Osteoblast (primary cell): ENCODE measurements around the gene SPACA4. TPM values are rescaled to one million over a fixed set of nuclear protein-coding genes. Genes with fewer than 3 reads are reported as not detected.

Experiments
- DNase-seq: peaks from one replicate; pipeline ENCODE4 v3.0.0; 2011; ENCODE audit warnings: low spot score, mixed read lengths; ENCODE audit not compliant: insufficient read length; ENCODE audit errors: missing footprints
- H2AFZ ChIP-seq: 2 replicates; pipeline ENCODE4 v1.6.0; 2011; ENCODE audit warnings: mild to moderate bottlenecking, low read length
- H3K27ac ChIP-seq: 2 replicates; pipeline ENCODE4 v1.5.1; 2011; ENCODE audit warnings: mild to moderate bottlenecking, low read depth, low read length, moderate library complexity
- H3K27me3 ChIP-seq: 2 replicates; pipeline ENCODE4 v1.6.0; 2012; ENCODE audit warnings: mild to moderate bottlenecking, control low read depth, inconsistent platforms, low read length, moderate library complexity; ENCODE audit not compliant: insufficient read depth
- H3K36me3 ChIP-seq: 2 replicates; pipeline ENCODE4 v1.5.1; 2011; ENCODE audit warnings: mild to moderate bottlenecking, low read length, control low read depth, moderate library complexity; ENCODE audit not compliant: insufficient read depth
- H3K4me1 ChIP-seq: 2 replicates; pipeline ENCODE4 v1.5.1; 2011; ENCODE audit warnings: mild to moderate bottlenecking, low read length, control low read depth, moderate library complexity; ENCODE audit not compliant: insufficient read depth
- H3K4me2 ChIP-seq: 2 replicates; pipeline ENCODE4 v1.6.0; 2011; ENCODE audit warnings: mild to moderate bottlenecking, low read length; ENCODE audit not compliant: insufficient read depth
- H3K4me3 ChIP-seq: fragments of 200-600 bp; sonication (generic); 3 replicates; pipeline ENCODE4 v1.5.1; 2012; ENCODE audit warnings: mild to moderate bottlenecking, low read length, inconsistent platforms; ENCODE audit not compliant: insufficient read depth
- H3K79me2 ChIP-seq: 2 replicates; pipeline ENCODE4 v1.6.0; 2012; ENCODE audit warnings: mild to moderate bottlenecking, low read length, control low read depth, inconsistent platforms; ENCODE audit not compliant: insufficient read depth
- H3K9me3 ChIP-seq: 2 replicates; pipeline ENCODE4 v1.5.1; 2011; ENCODE audit warnings: low read depth, low read length, control low read depth
- H4K20me1 ChIP-seq: 2 replicates; pipeline ENCODE4 v1.6.0; 2012; ENCODE audit warnings: mild to moderate bottlenecking, low read length, control low read depth; ENCODE audit not compliant: insufficient read depth
- total RNA-seq: library from RNA; depleted of rRNA; stranded (reverse); fragments of >200 nt; gene quantifications from 2 replicates; pipeline ENCODE4 v1.2.3, GENCODE V29; 2012
- TF ChIP-seq, protein P1 (sequence below): IDR thresholded peaks from 2 replicates; pipeline ENCODE4 v1.5.1; 2011; ENCODE audit warnings: mild to moderate bottlenecking, low read depth, low read length, moderate library complexity; ENCODE audit errors: extremely low read depth

The SPACA4 gene
- total RNA-seq, 1 donor: not detected

DNA sequence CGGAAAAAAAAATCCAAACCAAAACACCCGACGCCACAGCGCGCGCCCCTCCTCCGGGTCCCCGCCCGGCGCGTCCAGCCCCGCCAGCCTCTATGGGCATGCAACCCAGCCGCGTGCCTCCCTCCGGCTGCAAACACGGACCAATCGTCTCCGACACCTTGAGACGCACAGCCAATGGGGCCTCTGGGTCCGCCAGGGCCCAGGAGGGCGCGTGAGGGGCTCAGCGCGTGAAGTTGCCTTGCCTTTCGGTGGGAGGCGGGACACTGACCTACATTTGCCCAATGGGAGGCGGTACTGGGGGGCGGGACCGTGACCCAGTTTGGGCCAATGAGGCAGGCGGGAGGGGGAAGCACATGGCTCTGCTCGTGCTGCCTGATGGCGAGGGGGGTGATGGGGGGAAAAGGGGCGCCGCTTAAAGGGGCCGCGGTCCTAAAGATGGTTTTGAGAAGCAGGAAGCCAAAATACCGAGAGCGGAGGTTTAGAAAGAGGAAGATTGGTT is 31.0 kb downstream of the SPACA4 start:
- H4K20me1 ChIP-seq: no peaks in the 10 kb centered on the region
- H3K4me1 ChIP-seq: peaks cover 51% of the 10 kb centered on the region
- peak overlapping the region; percentile 70 for H3K4me3 ChIP-seq
- TF ChIP-seq, protein P1, sequence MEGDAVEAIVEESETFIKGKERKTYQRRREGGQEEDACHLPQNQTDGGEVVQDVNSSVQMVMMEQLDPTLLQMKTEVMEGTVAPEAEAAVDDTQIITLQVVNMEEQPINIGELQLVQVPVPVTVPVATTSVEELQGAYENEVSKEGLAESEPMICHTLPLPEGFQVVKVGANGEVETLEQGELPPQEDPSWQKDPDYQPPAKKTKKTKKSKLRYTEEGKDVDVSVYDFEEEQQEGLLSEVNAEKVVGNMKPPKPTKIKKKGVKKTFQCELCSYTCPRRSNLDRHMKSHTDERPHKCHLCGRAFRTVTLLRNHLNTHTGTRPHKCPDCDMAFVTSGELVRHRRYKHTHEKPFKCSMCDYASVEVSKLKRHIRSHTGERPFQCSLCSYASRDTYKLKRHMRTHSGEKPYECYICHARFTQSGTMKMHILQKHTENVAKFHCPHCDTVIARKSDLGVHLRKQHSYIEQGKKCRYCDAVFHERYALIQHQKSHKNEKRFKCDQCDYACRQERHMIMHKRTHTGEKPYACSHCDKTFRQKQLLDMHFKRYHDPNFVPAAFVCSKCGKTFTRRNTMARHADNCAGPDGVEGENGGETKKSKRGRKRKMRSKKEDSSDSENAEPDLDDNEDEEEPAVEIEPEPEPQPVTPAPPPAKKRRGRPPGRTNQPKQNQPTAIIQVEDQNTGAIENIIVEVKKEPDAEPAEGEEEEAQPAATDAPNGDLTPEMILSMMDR: no peak
- no peaks in the 10 kb centered on the region for H3K36me3 ChIP-seq
- peak overlapping the region; percentile 73 for H3K4me2 ChIP-seq
- H3K27me3 ChIP-seq: peaks cover 5% of the 10 kb centered on the region
- peak; percentile 100 for DNase-seq
- peak overlapping the region; percentile 85 for H2AFZ ChIP-seq
- H3K79me2 ChIP-seq: no peaks in the 10 kb centered on the region
- H3K9me3 ChIP-seq: no peaks in the 10 kb centered on the region
- H3K27ac ChIP-seq: peak overlapping the region; percentile 47

DNA sequence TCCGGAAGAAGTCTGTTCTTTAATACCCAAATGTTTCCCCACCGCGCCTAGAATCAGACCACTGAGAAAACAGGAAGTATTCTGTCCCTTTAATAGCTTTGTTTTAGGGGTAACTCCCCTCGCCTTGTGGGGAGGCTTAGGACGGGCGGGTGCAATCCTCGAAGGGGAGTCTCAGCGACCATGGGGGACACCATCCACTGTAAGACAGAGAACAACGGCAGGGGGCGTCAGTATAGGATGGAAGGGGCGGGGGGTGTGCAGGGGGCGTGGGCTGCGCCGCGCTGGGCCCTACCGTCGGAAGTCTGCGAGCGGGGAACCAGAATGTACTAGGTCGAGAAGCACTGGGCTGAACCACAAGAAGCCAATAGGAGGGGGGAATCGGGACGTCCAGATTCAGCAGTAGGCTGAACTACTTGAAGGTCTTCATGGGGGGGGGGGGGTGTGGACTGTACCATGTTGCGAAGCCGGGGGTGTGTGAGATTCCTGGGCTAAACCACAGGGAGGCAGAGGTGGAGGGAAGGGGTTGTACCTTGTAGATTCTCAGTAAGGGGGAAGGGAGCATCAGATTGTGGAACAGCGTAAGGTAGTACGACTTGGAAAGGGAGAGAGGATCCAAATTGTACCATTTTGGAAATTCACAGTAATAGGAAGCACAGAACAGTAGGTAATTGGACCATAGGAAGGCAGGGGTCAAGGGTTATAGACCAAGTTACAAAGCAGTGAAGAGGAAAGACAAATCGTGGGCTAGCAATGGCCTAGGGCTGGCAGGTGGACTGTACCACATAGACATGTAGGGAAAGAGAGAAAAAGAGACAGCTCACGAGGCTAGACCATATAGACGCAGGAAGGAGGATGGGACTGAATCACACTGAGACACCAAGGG is 31.6 kb downstream of the SPACA4 start:
- peak; percentile 99 for DNase-seq
- Histone ChIP-seq H3K36me3 (no peaks in the 10 kb centered on the region), H3K27me3 (peaks cover 5% of the 10 kb centered on the region), H4K20me1 (no peaks in the 10 kb centered on the region), H3K9me3 (no peaks in the 10 kb centered on the region), H3K79me2 (no peaks in the 10 kb centered on the region), H2AFZ (peak overlapping the region; percentile 90), H3K4me3 (peak overlapping the region; percentile 70), H3K4me1 (peaks cover 45% of the 10 kb centered on the region), H3K27ac (peak overlapping the region; percentile 47), H3K4me2 (peak overlapping the region; percentile 73)
- TF ChIP-seq, protein P1: no peak

DNA sequence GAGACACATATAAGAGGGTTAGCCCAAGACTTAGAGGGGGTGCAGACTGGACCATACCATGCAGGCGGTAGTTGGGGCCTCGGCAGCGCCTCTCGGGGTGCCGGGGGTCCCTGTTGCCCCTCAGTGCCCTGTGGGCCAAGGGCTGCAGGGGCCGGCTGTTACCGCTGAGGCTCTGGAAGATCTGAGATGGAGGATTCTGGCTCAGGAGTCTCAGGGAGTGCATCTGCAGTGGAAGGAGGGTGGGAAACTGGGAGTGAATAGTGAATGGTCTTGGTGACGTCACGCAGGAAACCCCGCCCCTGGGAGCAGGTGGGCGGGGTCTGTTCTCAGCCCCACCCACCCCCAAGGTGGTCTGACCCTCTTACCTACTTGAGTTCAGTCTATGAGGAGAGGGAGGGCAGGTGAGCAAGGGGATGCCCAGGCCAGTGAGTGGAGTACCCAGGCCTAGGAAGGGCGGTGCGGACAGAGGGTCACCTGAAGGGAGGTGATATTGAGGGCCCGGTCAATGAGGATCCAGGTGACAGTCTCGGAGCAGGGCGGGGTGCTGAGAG is 32.4 kb downstream of the SPACA4 start:
- Histone ChIP-seq H3K4me2 (peak overlapping the region; percentile 73), H3K4me3 (no peak overlapping the region), H3K9me3 (no peaks in the 10 kb centered on the region), H3K27me3 (peaks cover 5% of the 10 kb centered on the region), H3K4me1 (peaks cover 37% of the 10 kb centered on the region), H4K20me1 (no peaks in the 10 kb centered on the region), H3K27ac (no peak overlapping the region), H2AFZ (peak overlapping the region; percentile 90), H3K79me2 (no peaks in the 10 kb centered on the region), H3K36me3 (no peaks in the 10 kb centered on the region)
- TF ChIP-seq, protein P1: no peak
- DNase-seq: peak; percentile 78
